ENCODE results near the gene CFAP100.

DNA sequence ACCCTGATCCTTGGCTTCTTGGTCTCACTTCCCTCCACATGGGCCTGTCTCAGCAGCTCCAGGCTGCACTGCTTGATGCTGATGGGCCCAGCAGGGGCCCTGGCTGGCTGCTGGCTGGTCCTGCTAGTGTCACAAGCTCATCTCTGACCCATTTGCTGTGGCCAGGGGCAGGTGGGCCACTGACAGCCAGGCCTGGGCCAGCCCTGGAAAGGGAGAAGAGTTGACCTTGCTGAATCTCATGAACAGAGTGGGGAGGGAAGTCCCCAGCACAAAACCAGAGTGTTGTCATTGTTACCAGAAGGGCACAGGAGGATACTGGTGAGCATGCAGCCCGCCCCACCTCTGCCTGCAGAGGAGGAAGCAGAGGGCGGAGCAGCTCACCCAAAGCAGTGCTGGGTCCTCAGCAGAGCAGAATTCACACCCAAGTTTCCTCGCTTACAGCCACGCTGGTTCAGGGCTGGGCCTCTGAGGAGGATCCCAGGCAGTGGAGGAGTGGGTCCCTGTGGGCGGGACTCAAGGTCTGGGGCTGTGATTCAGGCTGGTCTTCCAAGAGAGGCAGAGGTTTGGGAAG, 29.9 kb upstream of the CFAP100 start:
- TF ChIP-seq, protein P1, sequence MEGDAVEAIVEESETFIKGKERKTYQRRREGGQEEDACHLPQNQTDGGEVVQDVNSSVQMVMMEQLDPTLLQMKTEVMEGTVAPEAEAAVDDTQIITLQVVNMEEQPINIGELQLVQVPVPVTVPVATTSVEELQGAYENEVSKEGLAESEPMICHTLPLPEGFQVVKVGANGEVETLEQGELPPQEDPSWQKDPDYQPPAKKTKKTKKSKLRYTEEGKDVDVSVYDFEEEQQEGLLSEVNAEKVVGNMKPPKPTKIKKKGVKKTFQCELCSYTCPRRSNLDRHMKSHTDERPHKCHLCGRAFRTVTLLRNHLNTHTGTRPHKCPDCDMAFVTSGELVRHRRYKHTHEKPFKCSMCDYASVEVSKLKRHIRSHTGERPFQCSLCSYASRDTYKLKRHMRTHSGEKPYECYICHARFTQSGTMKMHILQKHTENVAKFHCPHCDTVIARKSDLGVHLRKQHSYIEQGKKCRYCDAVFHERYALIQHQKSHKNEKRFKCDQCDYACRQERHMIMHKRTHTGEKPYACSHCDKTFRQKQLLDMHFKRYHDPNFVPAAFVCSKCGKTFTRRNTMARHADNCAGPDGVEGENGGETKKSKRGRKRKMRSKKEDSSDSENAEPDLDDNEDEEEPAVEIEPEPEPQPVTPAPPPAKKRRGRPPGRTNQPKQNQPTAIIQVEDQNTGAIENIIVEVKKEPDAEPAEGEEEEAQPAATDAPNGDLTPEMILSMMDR (IDR thresholded peaks at IDR 0.05) = no peak
- TF ChIP-seq POLR2A (IDR thresholded peaks at IDR 0.05) = no peak

Data from esophagus squamous epithelium (tissue), 4 donors.